Measurements from ENCODE around the gene POLR2H.

Gene POLR2H

GRCh38 chr3:184351511-184352148, 9.9 kb upstream of the POLR2H start:
- no peak overlapping the region for H2BK15ac ChIP-seq (replicated peaks; ENCODE audit: low read depth)
- H3K4me3 ChIP-seq (ENCODE audit: low read length) = no peak overlapping the region
- no peak overlapping the region for H3K4me2 ChIP-seq (ENCODE audit: low read length)
- H3K27me3 ChIP-seq (ENCODE audit: insufficient read depth, low read length, poor library complexity) = no peaks in the 10 kb centered on the region
- peak overlapping the region; percentile 3 for H3K9ac ChIP-seq (ENCODE audit: low read length)
- H2BK120ac ChIP-seq (ENCODE audit: low read depth, low read length) = no peak overlapping the region
- no peaks in the 10 kb centered on the region for H3K79me2 ChIP-seq (ENCODE audit: control insufficient read depth, insufficient read depth, low read length)
- H4K5ac ChIP-seq (ENCODE audit: low read length) = no peak overlapping the region
- no peaks in the 10 kb centered on the region for H3K79me1 ChIP-seq (ENCODE audit: low read length)
- H3K36me3 ChIP-seq (ENCODE audit: control insufficient read depth, insufficient read depth, low read length) = peaks cover 2% of the 10 kb centered on the region
- no peak overlapping the region for H3K23ac ChIP-seq (ENCODE audit: low read length)
- no peak overlapping the region for H2BK5ac ChIP-seq (ENCODE audit: low read length)
- H2AK5ac ChIP-seq (ENCODE audit: low read length) = no peak overlapping the region
- H3K18ac ChIP-seq (ENCODE audit: low read length) = no peak overlapping the region
- H3K4me1 ChIP-seq (ENCODE audit: control insufficient read depth, low read depth, low read length) = peaks cover 3% of the 10 kb centered on the region
- WGBS (ENCODE audit: extremely low coverage, insufficient coverage, low lambda C conversion rate) = no CpG with 5 or more reads among the region's 9 CpGs
- peak; percentile 78 for DNase-seq
- H3K4ac ChIP-seq (ENCODE audit: low read depth, low read length) = no peak overlapping the region
- H4K8ac ChIP-seq (ENCODE audit: low read depth, low read length) = no peak overlapping the region
- peak overlapping the region; percentile 35 for H3K56ac ChIP-seq (ENCODE audit: low read length)
- no peak overlapping the region for H3K27ac ChIP-seq (ENCODE audit: low read depth, low read length)

GRCh38 chr3:184352149-184352785, 9.2 kb upstream of the POLR2H start:
- Histone ChIP-seq H3K36me3 (ENCODE audit: control insufficient read depth, insufficient read depth, low read length) (peaks cover 4% of the 10 kb centered on the region), H2BK15ac (replicated peaks; ENCODE audit: low read depth) (no peak overlapping the region), H3K79me2 (ENCODE audit: control insufficient read depth, insufficient read depth, low read length) (no peaks in the 10 kb centered on the region), H2BK5ac (ENCODE audit: low read length) (no peak overlapping the region), H2AK5ac (ENCODE audit: low read length) (no peak overlapping the region), H2BK120ac (ENCODE audit: low read depth, low read length) (no peak overlapping the region), H3K79me1 (ENCODE audit: low read length) (no peaks in the 10 kb centered on the region), H3K9ac (ENCODE audit: low read length) (no peak overlapping the region), H3K27me3 (ENCODE audit: insufficient read depth, low read length, poor library complexity) (no peaks in the 10 kb centered on the region), H3K56ac (ENCODE audit: low read length) (no peak overlapping the region), H3K4me1 (ENCODE audit: control insufficient read depth, low read depth, low read length) (peaks cover 3% of the 10 kb centered on the region), H3K4me3 (ENCODE audit: low read length) (no peak overlapping the region), H3K18ac (ENCODE audit: low read length) (no peak overlapping the region), H3K23ac (ENCODE audit: low read length) (no peak overlapping the region), H3K4ac (ENCODE audit: low read depth, low read length) (no peak overlapping the region), H3K4me2 (ENCODE audit: low read length) (no peak overlapping the region), H4K5ac (ENCODE audit: low read length) (no peak overlapping the region), H4K8ac (ENCODE audit: low read depth, low read length) (no peak overlapping the region), H3K27ac (ENCODE audit: low read depth, low read length) (no peak overlapping the region)
- no CpG with 5 or more reads among the region's 15 CpGs for WGBS (ENCODE audit: extremely low coverage, insufficient coverage, low lambda C conversion rate)
- no peak for DNase-seq

DNA sequence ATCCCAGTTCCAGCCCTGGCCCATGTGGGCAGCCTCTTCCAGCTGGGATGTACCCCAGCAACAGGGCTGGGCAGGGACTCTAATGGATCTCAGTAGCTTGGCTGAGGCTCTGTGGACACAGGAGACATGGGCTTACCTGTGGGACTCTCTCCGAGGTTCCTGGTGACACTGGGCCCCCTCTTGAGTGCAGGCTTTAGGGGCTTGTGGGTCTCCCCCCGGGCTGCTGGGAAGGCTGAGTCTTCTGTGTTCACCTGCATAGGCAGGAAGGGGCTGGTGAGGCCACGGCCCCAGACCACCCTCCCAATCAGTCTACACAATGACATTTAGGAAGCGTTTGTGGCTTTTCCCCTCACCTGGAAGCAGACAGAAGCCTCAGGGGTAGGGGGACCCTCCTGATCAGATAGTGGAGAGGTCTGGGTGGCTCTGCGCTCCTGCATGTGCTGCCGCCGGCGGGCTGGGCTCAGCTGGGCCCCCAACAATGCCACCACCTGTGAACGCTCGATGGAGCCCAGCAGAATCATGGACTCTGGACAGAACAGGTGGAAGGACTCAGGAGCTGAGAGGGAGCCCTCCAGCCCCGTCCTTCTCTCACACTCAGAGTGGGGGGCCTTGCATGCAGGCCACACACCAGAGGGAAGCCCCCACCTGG, 8.5 kb upstream of the POLR2H start:
- peaks cover 4% of the 10 kb centered on the region for H3K36me3 ChIP-seq (ENCODE audit: control insufficient read depth, insufficient read depth, low read length)
- H3K4me1 ChIP-seq (ENCODE audit: control insufficient read depth, low read depth, low read length) = peaks cover 3% of the 10 kb centered on the region
- H2BK120ac ChIP-seq (ENCODE audit: low read depth, low read length) = no peak overlapping the region
- no peak overlapping the region for H3K56ac ChIP-seq (ENCODE audit: low read length)
- no peak overlapping the region for H4K5ac ChIP-seq (ENCODE audit: low read length)
- H3K4ac ChIP-seq (ENCODE audit: low read depth, low read length) = no peak overlapping the region
- no peak overlapping the region for H2BK15ac ChIP-seq (replicated peaks; ENCODE audit: low read depth)
- no peak overlapping the region for H2AK5ac ChIP-seq (ENCODE audit: low read length)
- no peaks in the 10 kb centered on the region for H3K27me3 ChIP-seq (ENCODE audit: insufficient read depth, low read length, poor library complexity)
- H3K23ac ChIP-seq (ENCODE audit: low read length) = no peak overlapping the region
- no peak overlapping the region for H3K27ac ChIP-seq (ENCODE audit: low read depth, low read length)
- H2BK5ac ChIP-seq (ENCODE audit: low read length) = no peak overlapping the region
- no peak overlapping the region for H3K18ac ChIP-seq (ENCODE audit: low read length)
- no peaks in the 10 kb centered on the region for H3K79me1 ChIP-seq (ENCODE audit: low read length)
- DNase-seq = no peak
- H4K8ac ChIP-seq (ENCODE audit: low read depth, low read length) = no peak overlapping the region
- no peaks in the 10 kb centered on the region for H3K79me2 ChIP-seq (ENCODE audit: control insufficient read depth, insufficient read depth, low read length)
- WGBS (ENCODE audit: extremely low coverage, insufficient coverage, low lambda C conversion rate) = no CpG with 5 or more reads among the region's 11 CpGs
- no peak overlapping the region for H3K9ac ChIP-seq (ENCODE audit: low read length)
- no peak overlapping the region for H3K4me2 ChIP-seq (ENCODE audit: low read length)
- no peak overlapping the region for H3K4me3 ChIP-seq (ENCODE audit: low read length)

DNA sequence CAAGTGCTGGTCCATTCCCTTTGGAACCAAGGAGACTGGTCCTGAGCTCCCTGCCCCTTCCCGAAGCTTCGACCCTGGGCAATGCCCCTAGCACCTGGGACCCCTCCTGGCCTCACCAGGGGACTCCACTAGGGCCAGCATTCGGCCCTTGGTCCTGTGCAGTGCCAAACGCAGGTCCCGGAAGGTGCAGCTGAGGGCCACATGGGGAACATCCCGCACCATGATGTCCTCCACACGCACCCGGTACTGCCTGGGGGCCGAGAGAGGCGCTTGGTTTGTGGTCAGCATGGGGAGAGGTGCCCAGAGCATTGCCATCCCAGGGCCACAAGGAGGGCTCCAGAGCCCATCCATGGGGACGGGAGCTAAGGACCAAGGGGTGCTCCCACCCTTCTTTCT, 8.0 kb upstream of the POLR2H start:
- Histone ChIP-seq H3K27me3 (ENCODE audit: insufficient read depth, low read length, poor library complexity) (no peaks in the 10 kb centered on the region), H3K4ac (ENCODE audit: low read depth, low read length) (no peak overlapping the region), H3K4me2 (ENCODE audit: low read length) (no peak overlapping the region), H3K9ac (ENCODE audit: low read length) (no peak overlapping the region), H3K4me3 (ENCODE audit: low read length) (no peak overlapping the region), H3K4me1 (ENCODE audit: control insufficient read depth, low read depth, low read length) (peaks cover 3% of the 10 kb centered on the region), H3K79me1 (ENCODE audit: low read length) (no peaks in the 10 kb centered on the region), H4K5ac (ENCODE audit: low read length) (no peak overlapping the region), H2BK120ac (ENCODE audit: low read depth, low read length) (no peak overlapping the region), H3K79me2 (ENCODE audit: control insufficient read depth, insufficient read depth, low read length) (no peaks in the 10 kb centered on the region), H2BK15ac (replicated peaks; ENCODE audit: low read depth) (no peak overlapping the region), H2BK5ac (ENCODE audit: low read length) (no peak overlapping the region), H3K56ac (ENCODE audit: low read length) (no peak overlapping the region), H4K8ac (ENCODE audit: low read depth, low read length) (no peak overlapping the region), H3K27ac (ENCODE audit: low read depth, low read length) (no peak overlapping the region), H2AK5ac (ENCODE audit: low read length) (no peak overlapping the region), H3K23ac (ENCODE audit: low read length) (no peak overlapping the region), H3K36me3 (ENCODE audit: control insufficient read depth, insufficient read depth, low read length) (peaks cover 4% of the 10 kb centered on the region), H3K18ac (ENCODE audit: low read length) (no peak overlapping the region)
- no peak for DNase-seq
- no CpG with 5 or more reads among the region's 11 CpGs for WGBS (ENCODE audit: extremely low coverage, insufficient coverage, low lambda C conversion rate)

GRCh38 chr3:184354121-184354728, 7.3 kb upstream of the POLR2H start:
- Histone ChIP-seq H2BK120ac (ENCODE audit: low read depth, low read length) (no peak overlapping the region), H3K4me1 (ENCODE audit: control insufficient read depth, low read depth, low read length) (peaks cover 3% of the 10 kb centered on the region), H3K79me2 (ENCODE audit: control insufficient read depth, insufficient read depth, low read length) (no peaks in the 10 kb centered on the region), H2BK5ac (ENCODE audit: low read length) (no peak overlapping the region), H3K4me3 (ENCODE audit: low read length) (no peak overlapping the region), H2AK5ac (ENCODE audit: low read length) (no peak overlapping the region), H3K4me2 (ENCODE audit: low read length) (no peak overlapping the region), H3K4ac (ENCODE audit: low read depth, low read length) (no peak overlapping the region), H3K23ac (ENCODE audit: low read length) (no peak overlapping the region), H2BK15ac (replicated peaks; ENCODE audit: low read depth) (no peak overlapping the region), H3K27ac (ENCODE audit: low read depth, low read length) (no peak overlapping the region), H4K5ac (ENCODE audit: low read length) (no peak overlapping the region), H3K9ac (ENCODE audit: low read length) (no peak overlapping the region), H3K18ac (ENCODE audit: low read length) (no peak overlapping the region), H3K56ac (ENCODE audit: low read length) (no peak overlapping the region), H3K27me3 (ENCODE audit: insufficient read depth, low read length, poor library complexity) (no peaks in the 10 kb centered on the region), H3K79me1 (ENCODE audit: low read length) (no peaks in the 10 kb centered on the region), H3K36me3 (ENCODE audit: control insufficient read depth, insufficient read depth, low read length) (peaks cover 4% of the 10 kb centered on the region), H4K8ac (ENCODE audit: low read depth, low read length) (no peak overlapping the region)
- WGBS (ENCODE audit: extremely low coverage, insufficient coverage, low lambda C conversion rate) = no CpG with 5 or more reads among the region's 18 CpGs
- peak; percentile 55 for DNase-seq

All from mesendoderm (in vitro differentiated cells).